ENCODE results near the gene AGFG1. TPM values are rescaled to one million over a fixed set of nuclear protein-coding genes. Genes with fewer than 3 reads are reported as not detected.

Gene AGFG1
- total RNA-seq, 2 experiments from 2014 or later, result 65.6 to 71.2 TPM

GRCh38 chr2:227503433-227504406 lies 31.8 kb downstream of the AGFG1 start:
- Mint-ChIP-seq H3K4me1 (ENCODE audit: low read depth) (peaks cover 25% of the 10 kb centered on the region), H3K36me3 (ENCODE audit: low read depth) (peaks cover 35% of the 10 kb centered on the region), H3K27me3 (ENCODE audit: low read depth) (no peaks in the 10 kb centered on the region), H3K9me3 (ENCODE audit: insufficient read depth) (no peaks in the 10 kb centered on the region), H3K4me3 (no peak overlapping the region), H3K27ac (no peak overlapping the region)
- POLR2A ChIA-PET, result no interaction called here
- DNase-seq (no peak), ATAC-seq (no peak)
- CTCF ChIA-PET, result interaction anchor here (1.3 kb wide), 1 partner anchor 24 kb away, joined by 3 read pairs; no protein-coding TSS in a partner anchor

GRCh38 chr2:227504700-227505099 lies 32.7 kb downstream of the AGFG1 start:
- DNase-seq (no peak), ATAC-seq (no peak)
- ChIA-PET CTCF (interaction anchor here (1.0 kb wide), 1 partner anchor 35 kb away, joined by 3 read pairs; no protein-coding TSS in a partner anchor), POLR2A (no interaction called here)
- peaks cover 25% of the 10 kb centered on the region for H3K4me1 Mint-ChIP-seq (ENCODE audit: low read depth)
- no peaks in the 10 kb centered on the region for H3K27me3 Mint-ChIP-seq (ENCODE audit: low read depth)
- H3K27ac Mint-ChIP-seq, result no peak overlapping the region
- H3K9me3 Mint-ChIP-seq (ENCODE audit: insufficient read depth), result no peaks in the 10 kb centered on the region
- H3K36me3 Mint-ChIP-seq (ENCODE audit: low read depth), result peaks cover 30% of the 10 kb centered on the region
- no peak overlapping the region for H3K4me3 Mint-ChIP-seq

DNA sequence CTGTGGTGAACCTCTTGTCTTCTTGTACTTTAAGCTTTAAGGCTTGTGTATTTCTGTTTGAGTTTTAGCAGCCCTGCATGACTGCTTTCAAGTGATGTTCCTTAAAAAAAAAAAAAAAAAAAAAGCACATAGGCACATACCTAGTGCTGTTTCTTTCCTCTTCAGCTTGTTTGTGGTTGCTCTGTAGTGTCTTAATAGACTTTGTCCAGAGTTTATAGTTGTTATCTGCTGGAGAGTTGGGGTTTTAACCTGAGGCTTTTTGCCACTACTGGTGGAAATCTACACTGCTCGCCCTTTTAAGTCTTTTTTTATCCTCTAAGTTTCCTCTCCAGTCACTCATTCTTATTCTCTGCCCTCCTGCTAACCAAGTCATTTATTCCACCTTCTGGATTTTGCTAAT lies 34.5 kb downstream of the AGFG1 start:
- no peak for DNase-seq
- Mint-ChIP-seq H3K4me1 (ENCODE audit: low read depth) (peaks cover 25% of the 10 kb centered on the region), H3K4me3 (no peak overlapping the region), H3K36me3 (ENCODE audit: low read depth) (peaks cover 24% of the 10 kb centered on the region), H3K27ac (no peak overlapping the region), H3K27me3 (ENCODE audit: low read depth) (no peaks in the 10 kb centered on the region), H3K9me3 (ENCODE audit: insufficient read depth) (no peaks in the 10 kb centered on the region)
- POLR2A ChIA-PET, result no interaction called here
- ATAC-seq, result peak; percentile 49
- CTCF ChIA-PET, result no interaction called here

DNA sequence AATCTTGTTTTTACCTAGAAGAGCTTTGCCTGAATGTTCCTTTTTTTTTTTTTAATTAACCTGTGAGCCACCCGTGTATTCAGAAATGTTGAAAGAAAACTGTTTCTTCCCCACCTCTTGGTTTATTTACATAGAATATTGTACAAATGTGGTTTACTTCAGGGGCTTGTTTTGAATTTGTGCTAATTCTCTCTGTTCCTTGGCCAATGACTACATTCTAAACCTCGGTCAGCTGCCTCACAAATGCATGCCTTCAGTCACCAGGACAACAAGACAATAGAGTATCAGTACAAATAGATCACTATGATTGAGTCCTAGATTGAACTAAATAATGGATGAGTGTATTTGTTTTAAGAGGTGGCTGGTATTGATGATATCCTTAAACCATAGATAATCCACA lies 36.0 kb downstream of the AGFG1 start:
- POLR2A ChIA-PET, result no interaction called here
- Mint-ChIP-seq H3K4me1 (ENCODE audit: low read depth) (peaks cover 25% of the 10 kb centered on the region), H3K36me3 (ENCODE audit: low read depth) (peaks cover 22% of the 10 kb centered on the region), H3K4me3 (no peak overlapping the region), H3K27me3 (ENCODE audit: low read depth) (no peaks in the 10 kb centered on the region), H3K27ac (no peak overlapping the region), H3K9me3 (ENCODE audit: insufficient read depth) (no peaks in the 10 kb centered on the region)
- CTCF ChIA-PET, result interaction anchor here (0.9 kb wide), 1 partner anchor 9 kb away, joined by 3 read pairs; no protein-coding TSS in a partner anchor
- ATAC-seq (no peak), DNase-seq (no peak)

DNA sequence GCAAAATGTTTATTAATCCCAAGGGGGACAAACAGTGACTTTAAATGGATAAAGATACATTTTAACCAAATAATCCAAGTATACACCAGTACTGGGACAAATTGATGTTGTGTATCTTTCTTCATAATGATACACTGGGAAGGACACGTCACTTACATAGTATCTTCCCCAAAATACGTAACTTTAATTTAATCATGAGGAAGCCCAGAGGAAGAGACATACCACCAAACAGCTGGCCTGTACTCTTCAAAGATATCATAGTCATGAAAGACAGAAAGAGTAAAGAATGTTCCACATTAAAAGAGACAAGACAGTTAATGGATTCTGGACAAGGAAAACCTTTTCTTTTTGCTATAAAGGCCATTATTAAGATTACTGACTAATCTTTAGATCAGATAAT lies 37.1 kb downstream of the AGFG1 start:
- CTCF ChIA-PET, result no interaction called here
- DNase-seq (no peak), ATAC-seq (no peak)
- Mint-ChIP-seq H3K9me3 (ENCODE audit: insufficient read depth) (no peaks in the 10 kb centered on the region), H3K4me1 (ENCODE audit: low read depth) (peaks cover 22% of the 10 kb centered on the region), H3K36me3 (ENCODE audit: low read depth) (peaks cover 15% of the 10 kb centered on the region), H3K27ac (no peak overlapping the region), H3K27me3 (ENCODE audit: low read depth) (no peaks in the 10 kb centered on the region), H3K4me3 (no peak overlapping the region)
- POLR2A ChIA-PET, result no interaction called here

- Mint-ChIP-seq H3K4me3 (no peak overlapping the region), H3K4me1 (ENCODE audit: low read depth) (peaks cover 18% of the 10 kb centered on the region), H3K27me3 (ENCODE audit: low read depth) (no peaks in the 10 kb centered on the region), H3K36me3 (ENCODE audit: low read depth) (peaks cover 10% of the 10 kb centered on the region), H3K27ac (no peak overlapping the region), H3K9me3 (ENCODE audit: insufficient read depth) (no peaks in the 10 kb centered on the region)
- CTCF ChIA-PET, result no interaction called here
- POLR2A ChIA-PET, result interaction anchor here (1.0 kb wide), 1 partner anchor 30 kb away, joined by 3 read pairs; no protein-coding TSS in a partner anchor
- DNase-seq (no peak), ATAC-seq (peak; percentile 30)
Observed at GRCh38 chr2:227509824-227510619, 38.1 kb downstream of the AGFG1 start.

DNA sequence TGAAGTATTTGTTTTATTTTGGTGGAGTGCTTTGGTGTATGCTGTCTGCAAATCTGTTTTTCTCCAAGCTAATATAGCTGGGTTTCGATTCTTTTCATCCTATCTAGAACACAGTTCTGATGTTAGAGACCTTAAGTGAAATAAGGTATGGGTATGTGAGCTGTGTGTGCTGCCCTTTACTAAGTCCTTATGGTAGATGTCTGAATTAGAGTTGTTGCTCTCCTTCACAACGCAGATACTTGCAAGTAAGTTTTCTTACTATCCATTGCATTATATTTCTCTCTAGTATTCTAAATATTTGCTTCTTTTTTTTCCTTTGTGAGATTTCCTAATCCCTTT lies 38.6 kb downstream of the AGFG1 start:
- H3K4me3 Mint-ChIP-seq, result no peak overlapping the region
- ChIA-PET CTCF (no interaction called here), POLR2A (no interaction called here)
- ATAC-seq (no peak), DNase-seq (no peak)
- H3K4me1 Mint-ChIP-seq (ENCODE audit: low read depth), result peaks cover 14% of the 10 kb centered on the region
- no peaks in the 10 kb centered on the region for H3K27me3 Mint-ChIP-seq (ENCODE audit: low read depth)
- no peak overlapping the region for H3K27ac Mint-ChIP-seq
- H3K9me3 Mint-ChIP-seq (ENCODE audit: insufficient read depth), result no peaks in the 10 kb centered on the region
- H3K36me3 Mint-ChIP-seq (ENCODE audit: low read depth), result peaks cover 7% of the 10 kb centered on the region

DNA sequence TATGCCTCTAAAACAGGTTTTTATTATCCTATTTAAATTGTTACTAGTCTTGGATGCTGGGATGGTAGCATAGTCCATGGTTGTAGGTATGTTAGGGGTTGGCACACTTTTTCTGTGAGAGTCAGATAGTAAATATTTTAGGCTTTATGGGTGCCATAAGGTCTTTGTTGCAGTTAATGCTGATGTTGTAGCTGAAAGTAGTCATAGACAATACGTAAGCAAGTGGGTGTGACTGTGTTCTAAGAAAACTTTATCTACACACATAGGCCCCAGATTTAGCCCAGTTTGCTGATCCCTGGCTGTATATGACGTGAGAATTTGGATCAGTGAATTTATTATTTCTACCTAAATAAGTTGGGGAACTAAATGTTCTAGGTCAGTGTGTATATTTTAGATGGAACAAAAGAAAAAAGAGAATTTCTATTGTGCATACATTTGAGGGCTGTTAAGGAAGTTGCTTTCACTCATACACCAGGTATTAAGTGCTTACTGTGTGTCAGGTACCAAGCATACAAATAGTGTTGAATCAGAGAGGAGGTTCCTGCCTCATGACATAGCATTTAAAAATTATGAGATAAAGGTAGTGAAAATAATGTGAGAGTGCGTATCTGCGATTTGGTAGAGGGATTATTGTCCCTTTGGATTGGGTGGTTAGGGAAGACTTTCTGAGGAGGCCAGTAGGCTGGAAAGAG lies 39.4 kb downstream of the AGFG1 start:
- peaks cover 8% of the 10 kb centered on the region for H3K4me1 Mint-ChIP-seq (ENCODE audit: low read depth)
- ChIA-PET POLR2A (no interaction called here), CTCF (interaction anchor here (0.7 kb wide), 1 partner anchor 106 kb away, joined by 3 read pairs; no protein-coding TSS in a partner anchor)
- no peak for ATAC-seq
- no peak for DNase-seq
- H3K27me3 Mint-ChIP-seq (ENCODE audit: low read depth), result no peaks in the 10 kb centered on the region
- H3K36me3 Mint-ChIP-seq (ENCODE audit: low read depth), result peaks cover 5% of the 10 kb centered on the region
- no peak overlapping the region for H3K4me3 Mint-ChIP-seq
- H3K9me3 Mint-ChIP-seq (ENCODE audit: insufficient read depth), result no peaks in the 10 kb centered on the region
- H3K27ac Mint-ChIP-seq, result no peak overlapping the region

GRCh38 chr2:227511955-227512354 lies 40.0 kb downstream of the AGFG1 start:
- H3K9me3 Mint-ChIP-seq (ENCODE audit: insufficient read depth), result no peaks in the 10 kb centered on the region
- peaks cover 4% of the 10 kb centered on the region for H3K4me1 Mint-ChIP-seq (ENCODE audit: low read depth)
- CTCF ChIA-PET, result no interaction called here
- no peak for ATAC-seq
- peaks cover 2% of the 10 kb centered on the region for H3K36me3 Mint-ChIP-seq (ENCODE audit: low read depth)
- DNase-seq, result no peak
- POLR2A ChIA-PET, result no interaction called here
- H3K27me3 Mint-ChIP-seq (ENCODE audit: low read depth), result no peaks in the 10 kb centered on the region
- H3K27ac Mint-ChIP-seq, result no peak overlapping the region
- H3K4me3 Mint-ChIP-seq, result no peak overlapping the region

DNA sequence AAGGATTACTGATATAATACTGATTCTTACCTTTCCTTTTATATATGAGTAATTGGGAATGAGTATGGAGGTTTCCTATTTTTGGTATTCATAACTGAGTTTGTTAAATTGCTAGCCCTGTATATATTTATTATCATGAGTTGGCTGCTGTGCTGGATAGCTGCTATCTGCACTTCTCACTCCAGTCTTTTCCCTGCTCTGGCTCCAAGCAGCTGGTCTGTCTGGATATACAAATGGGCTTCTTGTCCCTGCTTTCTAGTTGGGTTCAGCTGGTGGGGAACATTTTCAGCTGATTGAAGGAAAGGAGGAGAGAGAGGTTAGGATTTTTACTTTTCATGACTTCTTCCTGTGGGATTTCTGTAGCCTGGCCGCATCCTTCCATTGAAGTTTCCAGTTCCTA lies 41.2 kb downstream of the AGFG1 start:
- H3K9me3 Mint-ChIP-seq (ENCODE audit: insufficient read depth), result no peaks in the 10 kb centered on the region
- ATAC-seq (no peak), DNase-seq (no peak)
- H3K27ac Mint-ChIP-seq, result no peak overlapping the region
- peaks cover 2% of the 10 kb centered on the region for H3K36me3 Mint-ChIP-seq (ENCODE audit: low read depth)
- ChIA-PET POLR2A (no interaction called here), CTCF (no interaction called here)
- no peaks in the 10 kb centered on the region for H3K27me3 Mint-ChIP-seq (ENCODE audit: low read depth)
- H3K4me1 Mint-ChIP-seq (ENCODE audit: low read depth), result peaks cover under 1% of the 10 kb centered on the region
- no peak overlapping the region for H3K4me3 Mint-ChIP-seq

DNA sequence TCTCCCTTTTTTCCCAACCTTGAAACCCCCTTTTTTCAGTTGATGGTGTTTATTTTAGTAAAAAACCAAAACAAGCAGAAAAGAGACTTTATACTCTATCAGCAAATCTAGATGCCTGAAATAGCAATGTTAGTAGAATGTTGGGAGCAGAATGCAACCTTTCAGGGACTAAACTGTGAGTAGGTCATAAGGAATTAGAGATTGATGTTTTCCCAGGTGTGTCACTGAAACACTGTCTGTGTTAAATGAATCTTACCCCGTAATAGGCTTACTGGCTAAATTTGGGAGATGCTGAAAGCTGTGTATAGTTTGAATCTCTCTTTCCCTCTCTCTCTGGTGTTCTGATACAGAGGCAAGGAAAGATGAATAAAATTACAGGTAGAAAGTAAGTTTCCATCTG lies 43.8 kb downstream of the AGFG1 start:
- Mint-ChIP-seq H3K27ac (no peak overlapping the region), H3K4me1 (ENCODE audit: low read depth) (no peaks in the 10 kb centered on the region), H3K27me3 (ENCODE audit: low read depth) (no peaks in the 10 kb centered on the region), H3K4me3 (no peak overlapping the region), H3K9me3 (ENCODE audit: insufficient read depth) (no peaks in the 10 kb centered on the region), H3K36me3 (ENCODE audit: low read depth) (peaks cover 5% of the 10 kb centered on the region)
- ATAC-seq (no peak), DNase-seq (no peak)
- ChIA-PET POLR2A (no interaction called here), CTCF (no interaction called here)

DNA sequence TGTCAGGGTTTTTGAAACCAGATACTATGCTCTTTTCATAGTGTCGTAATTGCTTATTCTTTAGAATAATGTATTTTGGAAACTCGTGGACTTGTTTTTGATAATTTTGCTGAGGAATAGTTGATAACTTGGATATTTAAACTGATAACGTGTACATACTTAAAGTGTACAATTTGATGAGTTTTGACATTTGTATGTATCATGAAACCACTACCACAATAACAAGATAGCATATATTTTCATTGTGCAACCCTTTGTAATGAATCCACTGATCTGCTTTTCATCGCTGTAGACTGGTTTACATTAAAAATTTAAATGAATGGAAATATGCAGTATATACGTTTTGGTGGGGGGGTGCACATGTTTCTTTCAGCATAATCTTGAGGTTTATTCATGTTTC lies 45.8 kb downstream of the AGFG1 start:
- no peaks in the 10 kb centered on the region for H3K4me1 Mint-ChIP-seq (ENCODE audit: low read depth)
- ATAC-seq (no peak), DNase-seq (no peak)
- H3K27ac Mint-ChIP-seq, result no peak overlapping the region
- no peak overlapping the region for H3K4me3 Mint-ChIP-seq
- peaks cover 10% of the 10 kb centered on the region for H3K36me3 Mint-ChIP-seq (ENCODE audit: low read depth)
- ChIA-PET CTCF (no interaction called here), POLR2A (no interaction called here)
- no peaks in the 10 kb centered on the region for H3K9me3 Mint-ChIP-seq (ENCODE audit: insufficient read depth)
- no peaks in the 10 kb centered on the region for H3K27me3 Mint-ChIP-seq (ENCODE audit: low read depth)
